Measurements from ENCODE around the gene TTLL3. TPM values are rescaled to one million over a fixed set of nuclear protein-coding genes. Genes with fewer than 3 reads are reported as not detected.

Gene TTLL3
- total RNA-seq, 1 experiment from 2014 or later: 8.4 TPM

GRCh38 chr3:9817436-9817835, 7.4 kb downstream of the TTLL3 start:
- H3F3A ChIP-seq (ENCODE audit: low read length, unreplicated experiment): no peaks in the 10 kb centered on the region
- no peak overlapping the region for H3K4me2 ChIP-seq (ENCODE audit: low read length)
- CTCF ChIA-PET: interaction anchor here (1.1 kb wide), 1 partner anchor 129 kb away, joined by 3 read pairs; no protein-coding TSS in a partner anchor
- intact Hi-C loops (cut with micrococcal nuclease): no loop called here
- no peaks in the 10 kb centered on the region for H3K9me3 ChIP-seq (ENCODE audit: low read length)
- H4K20me1 ChIP-seq (ENCODE audit: low read length): no peaks in the 10 kb centered on the region
- TF ChIP-seq EZH2phosphoT487 (IDR thresholded peaks at IDR 0.05; ENCODE audit: borderline replicate concordance, low read length) (no peak), EZH2 (IDR thresholded peaks at IDR 0.05; ENCODE audit: low read length, unreplicated experiment) (no peak), CTCF (conservative IDR thresholded peaks at IDR 0.05; ENCODE audit: low read depth, low read length) (no peak)
- no TSS peak for BruUV-seq (replicated peaks)
- H3K36me3 ChIP-seq (ENCODE audit: low read depth, low read length): no peaks in the 10 kb centered on the region
- H3K27ac ChIP-seq (ENCODE audit: low read length): no peak overlapping the region
- H3K4me3 ChIP-seq (ENCODE audit: low read length): no peak overlapping the region
- no peaks in the 10 kb centered on the region for H3K9me2 ChIP-seq (replicated peaks; ENCODE audit: low read length)
- H3K27me3 ChIP-seq (ENCODE audit: low read length): no peaks in the 10 kb centered on the region
- DNase-seq (no peak), ATAC-seq (no peak)
- H2AFZ ChIP-seq (ENCODE audit: low read length): no peak overlapping the region
- H3K9ac ChIP-seq (ENCODE audit: low read length): no peak overlapping the region
- POLR2A ChIA-PET (ENCODE audit: unreplicated experiment): interaction anchor here (0.7 kb wide), 1 partner anchor 15 kb away, joined by 5 read pairs; no protein-coding TSS in a partner anchor
- H3K4me1 ChIP-seq (ENCODE audit: insufficient read depth, low read length): no peaks in the 10 kb centered on the region
- H3K79me2 ChIP-seq (ENCODE audit: low read length): no peaks in the 10 kb centered on the region

- Histone ChIP-seq H3K4me1 (ENCODE audit: insufficient read depth, low read length) (no peaks in the 10 kb centered on the region), H3K9me3 (ENCODE audit: low read length) (no peaks in the 10 kb centered on the region), H3K79me2 (ENCODE audit: low read length) (no peaks in the 10 kb centered on the region), H3K4me2 (ENCODE audit: low read length) (no peak overlapping the region), H4K20me1 (ENCODE audit: low read length) (no peaks in the 10 kb centered on the region), H3K36me3 (ENCODE audit: low read depth, low read length) (no peaks in the 10 kb centered on the region), H3F3A (ENCODE audit: low read length, unreplicated experiment) (no peaks in the 10 kb centered on the region), H3K9ac (ENCODE audit: low read length) (no peak overlapping the region), H3K27ac (ENCODE audit: low read length) (no peak overlapping the region), H3K27me3 (ENCODE audit: low read length) (no peaks in the 10 kb centered on the region), H3K9me2 (replicated peaks; ENCODE audit: low read length) (no peaks in the 10 kb centered on the region), H3K4me3 (ENCODE audit: low read length) (no peak overlapping the region), H2AFZ (ENCODE audit: low read length) (no peak overlapping the region)
- ChIA-PET POLR2A (ENCODE audit: unreplicated experiment) (no interaction called here), CTCF (no interaction called here)
- DNase-seq (no peak), ATAC-seq (no peak)
- TF ChIP-seq EZH2 (IDR thresholded peaks at IDR 0.05; ENCODE audit: low read length, unreplicated experiment): no peak
- intact Hi-C loops (cut with micrococcal nuclease): no loop called here
- no TSS peak for BruUV-seq (replicated peaks)
Observed at GRCh38 chr3:9818666-9819335, 8.7 kb downstream of the TTLL3 start.

- intact Hi-C loops (cut with micrococcal nuclease): no loop called here
- no peaks in the 10 kb centered on the region for H3K79me2 ChIP-seq (ENCODE audit: low read length)
- H3K9ac ChIP-seq (ENCODE audit: low read length): no peak overlapping the region
- H3K9me3 ChIP-seq (ENCODE audit: low read length): no peaks in the 10 kb centered on the region
- H3K4me1 ChIP-seq (ENCODE audit: insufficient read depth, low read length): no peaks in the 10 kb centered on the region
- H3K27me3 ChIP-seq (ENCODE audit: low read length): no peaks in the 10 kb centered on the region
- no peaks in the 10 kb centered on the region for H3K9me2 ChIP-seq (replicated peaks; ENCODE audit: low read length)
- no peaks in the 10 kb centered on the region for H3F3A ChIP-seq (ENCODE audit: low read length, unreplicated experiment)
- H4K20me1 ChIP-seq (ENCODE audit: low read length): no peaks in the 10 kb centered on the region
- ATAC-seq (no peak), DNase-seq (no peak)
- TF ChIP-seq EZH2phosphoT487 (IDR thresholded peaks at IDR 0.05; ENCODE audit: borderline replicate concordance, low read length): no peak
- no peak for TF ChIP-seq CTCF (conservative IDR thresholded peaks at IDR 0.05; ENCODE audit: low read depth, low read length)
- TF ChIP-seq EZH2 (IDR thresholded peaks at IDR 0.05; ENCODE audit: low read length, unreplicated experiment): no peak
- ChIA-PET POLR2A (ENCODE audit: unreplicated experiment) (no interaction called here), CTCF (no interaction called here)
- H2AFZ ChIP-seq (ENCODE audit: low read length): no peak overlapping the region
- BruUV-seq (replicated peaks): no TSS peak
- H3K4me2 ChIP-seq (ENCODE audit: low read length): no peak overlapping the region
- no peak overlapping the region for H3K4me3 ChIP-seq (ENCODE audit: low read length)
- H3K36me3 ChIP-seq (ENCODE audit: low read depth, low read length): no peaks in the 10 kb centered on the region
- no peak overlapping the region for H3K27ac ChIP-seq (ENCODE audit: low read length)
Observed at GRCh38 chr3:9820543-9820942, 10.5 kb downstream of the TTLL3 start.

All from PC-3 (cell line).